Measurements from ENCODE around the gene DYNC1H1.

- TF ChIP-seq EZH2phosphoT487 (IDR thresholded peaks at IDR 0.05; ENCODE audit: low read depth, severe bottlenecking, unreplicated experiment) = no peak
- TF ChIP-seq EZH2 (IDR thresholded peaks at IDR 0.05; ENCODE audit: borderline replicate concordance) = no peak
Observed at GRCh38 chr14:101950516-101951215, 13.7 kb upstream of the DYNC1H1 start.

Data from hepatocyte (in vitro differentiated cells).